ENCODE measurements around the gene PAX7. TPM values are rescaled to one million over a fixed set of nuclear protein-coding genes. Genes with fewer than 3 reads are reported as not detected.

The PAX7 gene
- total RNA-seq, 1 donor from 2014 or later: 0.05 TPM

DNA sequence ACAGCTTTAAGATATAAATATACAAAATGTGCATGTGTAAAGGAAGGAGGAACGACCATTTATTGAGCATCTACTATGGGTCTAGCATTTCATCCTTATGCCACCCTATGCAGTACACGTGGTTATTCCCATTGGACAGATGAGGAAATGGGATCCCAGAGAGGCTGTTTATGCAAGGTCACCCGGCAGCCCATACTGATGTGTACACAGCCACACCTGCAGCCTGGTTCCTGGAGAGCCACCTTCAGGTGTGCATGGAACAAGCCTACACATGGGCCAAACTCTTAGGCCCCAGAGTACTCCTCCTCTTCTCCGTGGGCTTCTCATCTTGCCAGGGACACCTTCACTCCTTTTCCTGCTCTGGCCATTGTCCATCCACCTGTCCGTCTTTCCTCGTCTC is 108.8 kb downstream of the PAX7 start:
- DNase-seq (ENCODE audit: low read depth) (no peak), FAIRE-seq (no peak)
- no peaks in the 10 kb centered on the region for H4K20me1 ChIP-seq (ENCODE audit: insufficient read depth, low read length)
- H3K27ac ChIP-seq (ENCODE audit: low read depth, low read length): no peak overlapping the region
- Mint-ChIP-seq H3K9me3 (ENCODE audit: unreplicated experiment) (peaks cover 3% of the 10 kb centered on the region), H3K36me3 (ENCODE audit: low read depth, unreplicated experiment) (no peaks in the 10 kb centered on the region), H3K27ac (ENCODE audit: unreplicated experiment) (no peak overlapping the region), H3K27me3 (ENCODE audit: low read depth, unreplicated experiment) (peaks cover 51% of the 10 kb centered on the region), H3K4me1 (ENCODE audit: low read depth, unreplicated experiment) (no peaks in the 10 kb centered on the region), H3K4me3 (ENCODE audit: unreplicated experiment) (no peak overlapping the region)
- TF ChIP-seq, protein P1, sequence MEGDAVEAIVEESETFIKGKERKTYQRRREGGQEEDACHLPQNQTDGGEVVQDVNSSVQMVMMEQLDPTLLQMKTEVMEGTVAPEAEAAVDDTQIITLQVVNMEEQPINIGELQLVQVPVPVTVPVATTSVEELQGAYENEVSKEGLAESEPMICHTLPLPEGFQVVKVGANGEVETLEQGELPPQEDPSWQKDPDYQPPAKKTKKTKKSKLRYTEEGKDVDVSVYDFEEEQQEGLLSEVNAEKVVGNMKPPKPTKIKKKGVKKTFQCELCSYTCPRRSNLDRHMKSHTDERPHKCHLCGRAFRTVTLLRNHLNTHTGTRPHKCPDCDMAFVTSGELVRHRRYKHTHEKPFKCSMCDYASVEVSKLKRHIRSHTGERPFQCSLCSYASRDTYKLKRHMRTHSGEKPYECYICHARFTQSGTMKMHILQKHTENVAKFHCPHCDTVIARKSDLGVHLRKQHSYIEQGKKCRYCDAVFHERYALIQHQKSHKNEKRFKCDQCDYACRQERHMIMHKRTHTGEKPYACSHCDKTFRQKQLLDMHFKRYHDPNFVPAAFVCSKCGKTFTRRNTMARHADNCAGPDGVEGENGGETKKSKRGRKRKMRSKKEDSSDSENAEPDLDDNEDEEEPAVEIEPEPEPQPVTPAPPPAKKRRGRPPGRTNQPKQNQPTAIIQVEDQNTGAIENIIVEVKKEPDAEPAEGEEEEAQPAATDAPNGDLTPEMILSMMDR (IDR thresholded peaks at IDR 0.05; ENCODE audit: insufficient read depth, low read depth, low read length): no peak
- no peak for TF ChIP-seq EZH2 (IDR thresholded peaks at IDR 0.05; ENCODE audit: insufficient read depth, low read length)
- no peak overlapping the region for H3K4me3 ChIP-seq (ENCODE audit: insufficient read depth, low read depth, low read length)
- no peaks in the 10 kb centered on the region for H3K36me3 ChIP-seq (ENCODE audit: insufficient read depth, low read length)
- peaks cover 3% of the 10 kb centered on the region for H3K27me3 ChIP-seq (ENCODE audit: insufficient read depth, low read length)
- H2AFZ ChIP-seq (ENCODE audit: low read depth, low read length): no peak overlapping the region
- H3K4me1 ChIP-seq (ENCODE audit: insufficient read depth, low read length): no peaks in the 10 kb centered on the region
- no peak overlapping the region for H3K9ac ChIP-seq (ENCODE audit: low read length)
- no peak overlapping the region for H3K4me2 ChIP-seq (ENCODE audit: low read length)
- H3K79me2 ChIP-seq (ENCODE audit: insufficient read depth, low read length): no peaks in the 10 kb centered on the region
- no peaks in the 10 kb centered on the region for H3K9me3 ChIP-seq (ENCODE audit: insufficient read depth, low read depth, low read length)

DNA sequence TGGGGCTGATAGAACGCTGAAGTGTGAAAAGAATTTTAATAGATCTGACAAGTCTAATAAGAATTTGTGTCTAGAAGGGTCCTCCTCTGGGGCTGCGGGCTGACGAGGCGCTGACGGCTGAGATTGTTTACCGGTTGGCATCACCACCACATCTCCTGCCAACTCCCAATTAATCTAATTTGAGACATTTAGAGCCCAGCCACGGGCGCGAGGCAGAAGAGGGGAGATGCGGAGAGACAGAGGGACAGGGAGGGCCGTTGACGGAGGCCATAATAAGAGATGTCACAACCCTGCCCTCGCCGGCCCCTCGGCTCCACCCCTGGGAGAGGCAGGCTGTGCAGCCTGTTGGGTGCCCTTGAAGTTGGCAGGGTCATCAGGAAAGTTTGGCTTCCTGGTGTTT is 109.3 kb downstream of the PAX7 start:
- Histone ChIP-seq H4K20me1 (ENCODE audit: insufficient read depth, low read length) (no peaks in the 10 kb centered on the region), H3K9ac (ENCODE audit: low read length) (no peak overlapping the region), H2AFZ (ENCODE audit: low read depth, low read length) (no peak overlapping the region), H3K79me2 (ENCODE audit: insufficient read depth, low read length) (no peaks in the 10 kb centered on the region), H3K36me3 (ENCODE audit: insufficient read depth, low read length) (no peaks in the 10 kb centered on the region), H3K27ac (ENCODE audit: low read depth, low read length) (no peak overlapping the region), H3K4me2 (ENCODE audit: low read length) (no peak overlapping the region), H3K4me3 (ENCODE audit: insufficient read depth, low read depth, low read length) (no peak overlapping the region), H3K4me1 (ENCODE audit: insufficient read depth, low read length) (no peaks in the 10 kb centered on the region), H3K27me3 (ENCODE audit: insufficient read depth, low read length) (peaks cover 3% of the 10 kb centered on the region), H3K9me3 (ENCODE audit: insufficient read depth, low read depth, low read length) (no peaks in the 10 kb centered on the region)
- H3K4me3 Mint-ChIP-seq (ENCODE audit: unreplicated experiment): no peak overlapping the region
- H3K27me3 Mint-ChIP-seq (ENCODE audit: low read depth, unreplicated experiment): peaks cover 48% of the 10 kb centered on the region
- no peak for FAIRE-seq
- peaks cover 4% of the 10 kb centered on the region for H3K9me3 Mint-ChIP-seq (ENCODE audit: unreplicated experiment)
- H3K36me3 Mint-ChIP-seq (ENCODE audit: low read depth, unreplicated experiment): no peaks in the 10 kb centered on the region
- TF ChIP-seq EZH2 (IDR thresholded peaks at IDR 0.05; ENCODE audit: insufficient read depth, low read length): no peak
- TF ChIP-seq, protein P1 (IDR thresholded peaks at IDR 0.05; ENCODE audit: insufficient read depth, low read depth, low read length): no peak
- no peak overlapping the region for H3K27ac Mint-ChIP-seq (ENCODE audit: unreplicated experiment)
- no peaks in the 10 kb centered on the region for H3K4me1 Mint-ChIP-seq (ENCODE audit: low read depth, unreplicated experiment)
- DNase-seq (ENCODE audit: low read depth): no peak

DNA sequence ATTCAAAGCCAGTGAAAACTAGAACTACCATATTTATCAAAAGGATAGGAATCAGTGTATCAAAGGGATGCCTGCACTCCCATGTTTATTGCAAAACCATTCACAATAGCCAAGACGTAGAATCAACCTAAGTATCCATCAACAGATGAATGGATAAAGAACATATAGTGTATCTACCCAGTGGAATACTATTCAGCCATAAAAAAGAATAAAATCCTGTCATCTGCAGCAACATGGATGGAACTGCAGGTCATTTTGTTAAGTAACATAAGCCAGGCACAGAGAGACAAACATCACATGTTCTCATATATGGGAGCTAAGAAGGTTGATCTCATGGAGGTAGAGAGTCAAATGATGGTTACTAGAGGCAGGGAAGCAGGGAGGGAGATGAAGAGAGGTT is 110.0 kb downstream of the PAX7 start:
- Mint-ChIP-seq H3K27ac (ENCODE audit: unreplicated experiment) (no peak overlapping the region), H3K4me1 (ENCODE audit: low read depth, unreplicated experiment) (no peaks in the 10 kb centered on the region), H3K27me3 (ENCODE audit: low read depth, unreplicated experiment) (peaks cover 46% of the 10 kb centered on the region), H3K9me3 (ENCODE audit: unreplicated experiment) (peaks cover 4% of the 10 kb centered on the region), H3K36me3 (ENCODE audit: low read depth, unreplicated experiment) (no peaks in the 10 kb centered on the region), H3K4me3 (ENCODE audit: unreplicated experiment) (no peak overlapping the region)
- H3K4me3 ChIP-seq (ENCODE audit: insufficient read depth, low read depth, low read length): no peak overlapping the region
- no peaks in the 10 kb centered on the region for H3K79me2 ChIP-seq (ENCODE audit: insufficient read depth, low read length)
- H2AFZ ChIP-seq (ENCODE audit: low read depth, low read length): no peak overlapping the region
- no peaks in the 10 kb centered on the region for H3K36me3 ChIP-seq (ENCODE audit: insufficient read depth, low read length)
- H3K9me3 ChIP-seq (ENCODE audit: insufficient read depth, low read depth, low read length): no peaks in the 10 kb centered on the region
- H3K27ac ChIP-seq (ENCODE audit: low read depth, low read length): no peak overlapping the region
- no peak for DNase-seq (ENCODE audit: low read depth)
- no peak for TF ChIP-seq EZH2 (IDR thresholded peaks at IDR 0.05; ENCODE audit: insufficient read depth, low read length)
- TF ChIP-seq, protein P1 (IDR thresholded peaks at IDR 0.05; ENCODE audit: insufficient read depth, low read depth, low read length): no peak
- no peaks in the 10 kb centered on the region for H3K4me1 ChIP-seq (ENCODE audit: insufficient read depth, low read length)
- no peak overlapping the region for H3K9ac ChIP-seq (ENCODE audit: low read length)
- no peak overlapping the region for H3K4me2 ChIP-seq (ENCODE audit: low read length)
- no peaks in the 10 kb centered on the region for H4K20me1 ChIP-seq (ENCODE audit: insufficient read depth, low read length)
- peaks cover 3% of the 10 kb centered on the region for H3K27me3 ChIP-seq (ENCODE audit: insufficient read depth, low read length)
- FAIRE-seq: no peak

All from astrocyte (in vitro differentiated cells and primary cell).